ENCODE results near the gene PLPP1.
"Not testable (repeated sequence)": the region's sequence is repeated elsewhere in the genome, so short reads cannot be mapped to it uniquely, and the experiment has no call there.

DNA sequence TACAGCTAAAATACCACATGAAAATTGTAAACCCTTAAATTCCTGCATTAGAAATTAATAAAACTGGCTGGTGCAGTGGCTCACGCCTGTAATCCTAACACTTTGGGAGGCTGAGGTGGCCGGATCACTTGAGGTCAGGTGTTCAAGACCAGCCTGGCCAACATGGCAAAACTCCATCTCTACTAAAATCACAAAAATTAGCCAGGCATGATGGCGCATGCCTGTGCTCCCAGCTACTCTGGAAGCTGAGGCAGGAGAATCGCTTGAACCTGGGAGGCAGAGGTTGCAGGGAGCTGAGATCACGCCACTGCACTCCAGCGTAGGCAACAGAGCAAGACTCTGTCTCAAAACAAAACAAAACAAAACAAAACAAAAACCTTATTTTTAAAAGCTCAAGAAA is 29.1 kb downstream of the PLPP1 start:
- not testable (repeated sequence) for TF ChIP-seq EZH2 (optimal IDR thresholded peaks at IDR 0.05; ENCODE audit: low read depth, low read length)
- TF ChIP-seq, protein P1, sequence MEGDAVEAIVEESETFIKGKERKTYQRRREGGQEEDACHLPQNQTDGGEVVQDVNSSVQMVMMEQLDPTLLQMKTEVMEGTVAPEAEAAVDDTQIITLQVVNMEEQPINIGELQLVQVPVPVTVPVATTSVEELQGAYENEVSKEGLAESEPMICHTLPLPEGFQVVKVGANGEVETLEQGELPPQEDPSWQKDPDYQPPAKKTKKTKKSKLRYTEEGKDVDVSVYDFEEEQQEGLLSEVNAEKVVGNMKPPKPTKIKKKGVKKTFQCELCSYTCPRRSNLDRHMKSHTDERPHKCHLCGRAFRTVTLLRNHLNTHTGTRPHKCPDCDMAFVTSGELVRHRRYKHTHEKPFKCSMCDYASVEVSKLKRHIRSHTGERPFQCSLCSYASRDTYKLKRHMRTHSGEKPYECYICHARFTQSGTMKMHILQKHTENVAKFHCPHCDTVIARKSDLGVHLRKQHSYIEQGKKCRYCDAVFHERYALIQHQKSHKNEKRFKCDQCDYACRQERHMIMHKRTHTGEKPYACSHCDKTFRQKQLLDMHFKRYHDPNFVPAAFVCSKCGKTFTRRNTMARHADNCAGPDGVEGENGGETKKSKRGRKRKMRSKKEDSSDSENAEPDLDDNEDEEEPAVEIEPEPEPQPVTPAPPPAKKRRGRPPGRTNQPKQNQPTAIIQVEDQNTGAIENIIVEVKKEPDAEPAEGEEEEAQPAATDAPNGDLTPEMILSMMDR (IDR thresholded peaks at IDR 0.05; ENCODE audit: low read length): not testable (repeated sequence)
